ENCODE data around the gene SLC24A3. TPM values are rescaled to one million over a fixed set of nuclear protein-coding genes. Genes with fewer than 3 reads are reported as not detected.

SLC24A3 gene
- total and polyA plus RNA-seq, 2 experiments from 2014 or later: 0.81 to 2.5 TPM

DNA sequence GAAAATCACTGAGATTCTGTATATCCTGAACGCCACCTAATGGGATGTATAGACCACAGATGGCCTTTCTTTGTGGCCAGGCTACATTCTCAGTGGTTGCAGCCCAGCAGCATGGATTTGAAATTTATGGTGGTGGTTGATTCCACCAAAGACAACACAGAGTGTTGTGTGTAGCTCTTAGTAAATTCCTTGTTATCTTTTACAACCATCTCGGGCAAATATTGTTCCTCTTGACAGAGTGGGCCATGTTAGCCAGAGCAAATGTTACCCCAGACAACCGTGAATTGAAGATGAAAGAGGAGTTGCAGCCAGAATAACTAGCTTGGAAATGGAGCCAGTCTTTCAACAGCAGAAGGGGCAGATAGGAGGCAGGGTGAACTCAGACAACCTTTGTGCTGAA, 39.5 kb downstream of the SLC24A3 start:
- H3K4me2 ChIP-seq: no peak overlapping the region

More for the DNA sequence above, 39.5 kb downstream of the SLC24A3 start:
- TF ChIP-seq ZNF331 (CRISPR knock-in tag; IDR thresholded peaks at IDR 0.05; ENCODE audit: low read depth) (no peak), ZNF114 (CRISPR knock-in tag; IDR thresholded peaks at IDR 0.05) (no peak), EZH2 (IDR thresholded peaks at IDR 0.05; ENCODE audit: low read depth, unreplicated experiment) (no peak), POLR2AphosphoS5 (IDR thresholded peaks at IDR 0.05; ENCODE audit: low read depth) (no peak), NANOG (IDR thresholded peaks at IDR 0.05; ENCODE audit: borderline replicate concordance) (no peak), STAT1 (IDR thresholded peaks at IDR 0.05; ENCODE audit: unreplicated experiment) (no peak), EZH2phosphoT487 (IDR thresholded peaks at IDR 0.05; ENCODE audit: unreplicated experiment) (no peak), JUNB (IDR thresholded peaks at IDR 0.05; ENCODE audit: unreplicated experiment) (no peak), CREB1 (CRISPR knock-in tag; IDR thresholded peaks at IDR 0.05; ENCODE audit: low read depth) (no peak)
- TF ChIP-seq, protein P1, sequence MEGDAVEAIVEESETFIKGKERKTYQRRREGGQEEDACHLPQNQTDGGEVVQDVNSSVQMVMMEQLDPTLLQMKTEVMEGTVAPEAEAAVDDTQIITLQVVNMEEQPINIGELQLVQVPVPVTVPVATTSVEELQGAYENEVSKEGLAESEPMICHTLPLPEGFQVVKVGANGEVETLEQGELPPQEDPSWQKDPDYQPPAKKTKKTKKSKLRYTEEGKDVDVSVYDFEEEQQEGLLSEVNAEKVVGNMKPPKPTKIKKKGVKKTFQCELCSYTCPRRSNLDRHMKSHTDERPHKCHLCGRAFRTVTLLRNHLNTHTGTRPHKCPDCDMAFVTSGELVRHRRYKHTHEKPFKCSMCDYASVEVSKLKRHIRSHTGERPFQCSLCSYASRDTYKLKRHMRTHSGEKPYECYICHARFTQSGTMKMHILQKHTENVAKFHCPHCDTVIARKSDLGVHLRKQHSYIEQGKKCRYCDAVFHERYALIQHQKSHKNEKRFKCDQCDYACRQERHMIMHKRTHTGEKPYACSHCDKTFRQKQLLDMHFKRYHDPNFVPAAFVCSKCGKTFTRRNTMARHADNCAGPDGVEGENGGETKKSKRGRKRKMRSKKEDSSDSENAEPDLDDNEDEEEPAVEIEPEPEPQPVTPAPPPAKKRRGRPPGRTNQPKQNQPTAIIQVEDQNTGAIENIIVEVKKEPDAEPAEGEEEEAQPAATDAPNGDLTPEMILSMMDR (conservative IDR thresholded peaks at IDR 0.05; ENCODE audit: low read depth in 2 of 2): no peak
- TF ChIP-seq, protein P2, sequence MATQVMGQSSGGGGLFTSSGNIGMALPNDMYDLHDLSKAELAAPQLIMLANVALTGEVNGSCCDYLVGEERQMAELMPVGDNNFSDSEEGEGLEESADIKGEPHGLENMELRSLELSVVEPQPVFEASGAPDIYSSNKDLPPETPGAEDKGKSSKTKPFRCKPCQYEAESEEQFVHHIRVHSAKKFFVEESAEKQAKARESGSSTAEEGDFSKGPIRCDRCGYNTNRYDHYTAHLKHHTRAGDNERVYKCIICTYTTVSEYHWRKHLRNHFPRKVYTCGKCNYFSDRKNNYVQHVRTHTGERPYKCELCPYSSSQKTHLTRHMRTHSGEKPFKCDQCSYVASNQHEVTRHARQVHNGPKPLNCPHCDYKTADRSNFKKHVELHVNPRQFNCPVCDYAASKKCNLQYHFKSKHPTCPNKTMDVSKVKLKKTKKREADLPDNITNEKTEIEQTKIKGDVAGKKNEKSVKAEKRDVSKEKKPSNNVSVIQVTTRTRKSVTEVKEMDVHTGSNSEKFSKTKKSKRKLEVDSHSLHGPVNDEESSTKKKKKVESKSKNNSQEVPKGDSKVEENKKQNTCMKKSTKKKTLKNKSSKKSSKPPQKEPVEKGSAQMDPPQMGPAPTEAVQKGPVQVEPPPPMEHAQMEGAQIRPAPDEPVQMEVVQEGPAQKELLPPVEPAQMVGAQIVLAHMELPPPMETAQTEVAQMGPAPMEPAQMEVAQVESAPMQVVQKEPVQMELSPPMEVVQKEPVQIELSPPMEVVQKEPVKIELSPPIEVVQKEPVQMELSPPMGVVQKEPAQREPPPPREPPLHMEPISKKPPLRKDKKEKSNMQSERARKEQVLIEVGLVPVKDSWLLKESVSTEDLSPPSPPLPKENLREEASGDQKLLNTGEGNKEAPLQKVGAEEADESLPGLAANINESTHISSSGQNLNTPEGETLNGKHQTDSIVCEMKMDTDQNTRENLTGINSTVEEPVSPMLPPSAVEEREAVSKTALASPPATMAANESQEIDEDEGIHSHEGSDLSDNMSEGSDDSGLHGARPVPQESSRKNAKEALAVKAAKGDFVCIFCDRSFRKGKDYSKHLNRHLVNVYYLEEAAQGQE (IDR thresholded peaks at IDR 0.05; ENCODE audit: unreplicated experiment): no peak
- TF ChIP-seq, protein P3, sequence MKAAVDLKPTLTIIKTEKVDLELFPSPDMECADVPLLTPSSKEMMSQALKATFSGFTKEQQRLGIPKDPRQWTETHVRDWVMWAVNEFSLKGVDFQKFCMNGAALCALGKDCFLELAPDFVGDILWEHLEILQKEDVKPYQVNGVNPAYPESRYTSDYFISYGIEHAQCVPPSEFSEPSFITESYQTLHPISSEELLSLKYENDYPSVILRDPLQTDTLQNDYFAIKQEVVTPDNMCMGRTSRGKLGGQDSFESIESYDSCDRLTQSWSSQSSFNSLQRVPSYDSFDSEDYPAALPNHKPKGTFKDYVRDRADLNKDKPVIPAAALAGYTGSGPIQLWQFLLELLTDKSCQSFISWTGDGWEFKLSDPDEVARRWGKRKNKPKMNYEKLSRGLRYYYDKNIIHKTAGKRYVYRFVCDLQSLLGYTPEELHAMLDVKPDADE (IDR thresholded peaks at IDR 0.05): no peak
- TF ChIP-seq, protein P4, sequence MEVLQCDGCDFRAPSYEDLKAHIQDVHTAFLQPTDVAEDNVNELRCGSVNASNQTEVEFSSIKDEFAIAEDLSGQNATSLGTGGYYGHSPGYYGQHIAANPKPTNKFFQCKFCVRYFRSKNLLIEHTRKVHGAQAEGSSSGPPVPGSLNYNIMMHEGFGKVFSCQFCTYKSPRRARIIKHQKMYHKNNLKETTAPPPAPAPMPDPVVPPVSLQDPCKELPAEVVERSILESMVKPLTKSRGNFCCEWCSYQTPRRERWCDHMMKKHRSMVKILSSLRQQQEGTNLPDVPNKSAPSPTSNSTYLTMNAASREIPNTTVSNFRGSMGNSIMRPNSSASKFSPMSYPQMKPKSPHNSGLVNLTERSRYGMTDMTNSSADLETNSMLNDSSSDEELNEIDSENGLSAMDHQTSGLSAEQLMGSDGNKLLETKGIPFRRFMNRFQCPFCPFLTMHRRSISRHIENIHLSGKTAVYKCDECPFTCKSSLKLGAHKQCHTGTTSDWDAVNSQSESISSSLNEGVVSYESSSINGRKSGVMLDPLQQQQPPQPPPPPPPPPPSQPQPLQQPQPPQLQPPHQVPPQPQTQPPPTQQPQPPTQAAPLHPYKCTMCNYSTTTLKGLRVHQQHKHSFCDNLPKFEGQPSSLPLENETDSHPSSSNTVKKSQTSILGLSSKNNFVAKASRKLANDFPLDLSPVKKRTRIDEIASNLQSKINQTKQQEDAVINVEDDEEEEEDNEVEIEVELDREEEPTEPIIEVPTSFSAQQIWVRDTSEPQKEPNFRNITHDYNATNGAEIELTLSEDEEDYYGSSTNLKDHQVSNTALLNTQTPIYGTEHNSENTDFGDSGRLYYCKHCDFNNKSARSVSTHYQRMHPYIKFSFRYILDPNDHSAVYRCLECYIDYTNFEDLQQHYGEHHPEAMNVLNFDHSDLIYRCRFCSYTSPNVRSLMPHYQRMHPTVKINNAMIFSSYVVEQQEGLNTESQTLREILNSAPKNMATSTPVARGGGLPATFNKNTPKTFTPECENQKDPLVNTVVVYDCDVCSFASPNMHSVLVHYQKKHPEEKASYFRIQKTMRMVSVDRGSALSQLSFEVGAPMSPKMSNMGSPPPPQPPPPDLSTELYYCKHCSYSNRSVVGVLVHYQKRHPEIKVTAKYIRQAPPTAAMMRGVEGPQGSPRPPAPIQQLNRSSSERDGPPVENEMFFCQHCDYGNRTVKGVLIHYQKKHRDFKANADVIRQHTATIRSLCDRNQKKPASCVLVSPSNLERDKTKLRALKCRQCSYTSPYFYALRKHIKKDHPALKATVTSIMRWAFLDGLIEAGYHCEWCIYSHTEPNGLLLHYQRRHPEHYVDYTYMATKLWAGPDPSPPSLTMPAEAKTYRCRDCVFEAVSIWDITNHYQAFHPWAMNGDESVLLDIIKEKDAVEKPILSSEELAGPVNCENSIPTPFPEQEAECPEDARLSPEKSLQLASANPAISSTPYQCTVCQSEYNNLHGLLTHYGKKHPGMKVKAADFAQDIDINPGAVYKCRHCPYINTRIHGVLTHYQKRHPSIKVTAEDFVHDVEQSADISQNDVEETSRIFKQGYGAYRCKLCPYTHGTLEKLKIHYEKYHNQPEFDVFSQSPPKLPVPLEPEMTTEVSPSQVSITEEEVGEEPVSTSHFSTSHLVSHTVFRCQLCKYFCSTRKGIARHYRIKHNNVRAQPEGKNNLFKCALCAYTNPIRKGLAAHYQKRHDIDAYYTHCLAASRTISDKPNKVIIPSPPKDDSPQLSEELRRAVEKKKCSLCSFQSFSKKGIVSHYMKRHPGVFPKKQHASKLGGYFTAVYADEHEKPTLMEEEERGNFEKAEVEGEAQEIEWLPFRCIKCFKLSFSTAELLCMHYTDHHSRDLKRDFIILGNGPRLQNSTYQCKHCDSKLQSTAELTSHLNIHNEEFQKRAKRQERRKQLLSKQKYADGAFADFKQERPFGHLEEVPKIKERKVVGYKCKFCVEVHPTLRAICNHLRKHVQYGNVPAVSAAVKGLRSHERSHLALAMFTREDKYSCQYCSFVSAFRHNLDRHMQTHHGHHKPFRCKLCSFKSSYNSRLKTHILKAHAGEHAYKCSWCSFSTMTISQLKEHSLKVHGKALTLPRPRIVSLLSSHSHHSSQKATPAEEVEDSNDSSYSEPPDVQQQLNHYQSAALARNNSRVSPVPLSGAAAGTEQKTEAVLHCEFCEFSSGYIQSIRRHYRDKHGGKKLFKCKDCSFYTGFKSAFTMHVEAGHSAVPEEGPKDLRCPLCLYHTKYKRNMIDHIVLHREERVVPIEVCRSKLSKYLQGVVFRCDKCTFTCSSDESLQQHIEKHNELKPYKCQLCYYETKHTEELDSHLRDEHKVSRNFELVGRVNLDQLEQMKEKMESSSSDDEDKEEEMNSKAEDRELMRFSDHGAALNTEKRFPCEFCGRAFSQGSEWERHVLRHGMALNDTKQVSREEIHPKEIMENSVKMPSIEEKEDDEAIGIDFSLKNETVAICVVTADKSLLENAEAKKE (CRISPR knock-in tag; IDR thresholded peaks at IDR 0.05): no peak
- H3K27ac Mint-ChIP-seq: no peak overlapping the region
- no peaks in the 10 kb centered on the region for H3K36me3 Mint-ChIP-seq (ENCODE audit: low read depth)
- no peaks in the 10 kb centered on the region for H3K27me3 Mint-ChIP-seq (ENCODE audit: insufficient read depth, low read depth, poor library complexity)
- Histone ChIP-seq H3K27me3 (ENCODE audit: insufficient read depth) (no peaks in the 10 kb centered on the region; the same call in 1 of the 2 replicates), H3K27ac (ENCODE audit: low read depth) (no peak overlapping the region), H3F3A (replicated peaks; ENCODE audit: low read depth) (no peaks in the 10 kb centered on the region), H3K4me3 (no peak overlapping the region), H3K4me1 (ENCODE audit: insufficient read depth) (no peaks in the 10 kb centered on the region), H2AFZ (no peak overlapping the region), H4K20me1 (replicated peaks; ENCODE audit: insufficient read depth) (no peaks in the 10 kb centered on the region), H3K79me2 (replicated peaks; ENCODE audit: insufficient read depth) (no peaks in the 10 kb centered on the region), H3K9me2 (ENCODE audit: insufficient read depth) (peaks cover 6% of the 10 kb centered on the region; the same call in 1 of the 2 replicates), H3K36me3 (ENCODE audit: insufficient read depth) (no peaks in the 10 kb centered on the region)
- H3K4me3 Mint-ChIP-seq: no peak overlapping the region
- H3K9me3 Mint-ChIP-seq: no peaks in the 10 kb centered on the region
- DNase-seq (ENCODE audit: low spot score) (no peak), ATAC-seq (no peak)
- peaks cover 2% of the 10 kb centered on the region; the same call in 1 of the 3 replicates for H3K4me1 Mint-ChIP-seq
